Fibroblast of skin of abdomen (primary cell): ENCODE results near the gene SNX14.
A peak's percentile ranks its signal among the peaks of the same experiment; 100 is the strongest.

Experiments
- DNase-seq: peaks from one replicate; pipeline ENCODE4 v3.0.0-alpha.2; 2013

SNX14 gene

DNA sequence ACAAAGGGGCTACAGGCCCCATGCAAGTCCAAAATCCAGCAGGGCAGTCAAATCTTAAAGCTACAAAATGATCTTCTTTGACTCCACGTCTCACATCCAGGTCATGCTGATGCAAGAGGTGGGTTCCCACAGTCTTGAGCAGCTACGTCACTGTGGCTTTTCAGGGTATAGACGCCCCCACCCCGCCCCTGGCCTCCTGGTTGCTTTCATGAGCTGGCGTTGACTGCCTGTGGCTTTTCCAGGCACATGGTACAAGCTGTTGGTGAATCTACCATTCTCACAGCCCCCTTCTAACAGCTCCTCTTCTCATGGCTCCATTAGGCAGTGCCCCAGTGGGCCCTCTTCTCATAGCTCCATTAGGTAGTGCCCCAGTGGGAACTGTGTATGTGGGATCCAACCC lies 96.8 kb downstream of the SNX14 start:
- no peak for DNase-seq

GRCh38 chr6:85496009-85496579 lies 97.6 kb downstream of the SNX14 start:
- no peak for DNase-seq

GRCh38 chr6:85494547-85495536 lies 98.8 kb downstream of the SNX14 start:
- no peak for DNase-seq

DNA sequence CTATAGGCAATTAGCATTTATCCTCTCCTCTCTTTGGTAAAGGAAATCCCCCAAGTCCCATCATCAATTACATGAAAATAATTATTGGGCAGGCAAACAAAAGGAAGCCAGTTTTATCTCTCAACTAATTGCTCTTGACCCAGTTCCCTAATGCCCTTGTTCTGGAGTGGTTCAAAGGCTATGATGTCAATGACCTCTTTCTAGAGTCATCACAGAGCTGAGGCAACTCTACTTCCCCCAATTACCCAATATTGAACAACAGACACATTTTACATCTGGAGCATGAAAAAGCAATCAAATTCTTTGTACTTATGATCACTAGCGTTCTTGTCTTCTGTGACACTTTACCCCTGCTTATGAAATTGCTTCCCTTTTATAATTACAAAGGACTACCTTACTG lies 100.3 kb downstream of the SNX14 start:
- no peak for DNase-seq

GRCh38 chr6:85490516-85491248 lies 103.0 kb downstream of the SNX14 start:
- DNase-seq = peak; percentile 19

GRCh38 chr6:85484948-85485347 lies 108.7 kb downstream of the SNX14 start:
- DNase-seq = no peak

GRCh38 chr6:85483846-85484245 lies 109.8 kb downstream of the SNX14 start:
- no peak for DNase-seq

GRCh38 chr6:85482905-85483700 lies 110.6 kb downstream of the SNX14 start:
- DNase-seq = peak; percentile 73

- DNase-seq = peak; percentile 55
Observed at GRCh38 chr6:85482206-85482904, 111.3 kb downstream of the SNX14 start.

DNA sequence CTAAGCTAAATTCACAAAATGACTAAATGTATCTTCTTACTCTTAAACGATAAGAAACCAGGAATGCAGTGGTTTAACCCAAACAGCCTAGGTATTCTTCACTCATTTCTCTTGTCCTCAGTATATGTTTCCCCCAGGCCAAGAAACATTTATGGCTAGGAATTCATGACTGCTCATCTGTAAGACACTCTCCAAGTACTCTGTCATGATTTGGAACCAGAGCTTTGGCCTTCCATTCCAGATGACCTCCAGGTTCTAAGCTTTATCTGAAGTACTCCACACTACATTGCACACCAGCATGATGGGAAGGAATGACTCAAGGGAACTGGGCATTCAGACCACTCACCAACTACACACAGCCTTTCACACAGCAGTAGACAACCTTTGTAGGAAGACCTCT lies 114.5 kb downstream of the SNX14 start:
- DNase-seq = no peak

GRCh38 chr6:85476532-85476931 lies 117.1 kb downstream of the SNX14 start:
- DNase-seq = no peak

- DNase-seq = no peak
Observed at GRCh38 chr6:85473748-85474147, 119.9 kb downstream of the SNX14 start.

DNA sequence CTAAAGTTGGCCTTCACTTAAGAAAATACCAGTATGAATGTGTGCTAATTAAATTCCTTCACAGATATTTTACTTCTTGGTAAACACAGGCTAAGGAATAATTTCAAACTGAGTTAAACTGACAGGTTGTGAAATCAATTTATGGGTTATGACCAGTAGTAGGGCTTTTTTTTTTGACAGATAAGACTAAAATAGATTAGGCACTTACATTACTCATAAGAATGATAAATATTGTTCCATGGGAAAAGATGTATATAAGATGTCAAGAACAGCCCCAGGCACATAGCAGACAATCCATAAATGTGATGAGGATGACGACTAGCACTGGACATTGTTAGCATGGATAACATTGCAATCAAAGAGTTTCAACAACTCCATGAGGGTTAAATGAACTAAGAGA lies 120.9 kb downstream of the SNX14 start:
- peak; percentile 42 for DNase-seq

GRCh38 chr6:85470023-85470410 lies 123.6 kb downstream of the SNX14 start:
- peak; percentile 47 for DNase-seq

- peak; percentile 66 for DNase-seq
Observed at GRCh38 chr6:85469276-85470022, 124.2 kb downstream of the SNX14 start.

- no peak for DNase-seq
Observed at GRCh38 chr6:85468326-85468725, 125.3 kb downstream of the SNX14 start.

- DNase-seq = no peak
Observed at GRCh38 chr6:85465762-85466161, 127.9 kb downstream of the SNX14 start.

GRCh38 chr6:85464722-85465150 lies 128.9 kb downstream of the SNX14 start:
- DNase-seq = peak; percentile 83

DNA sequence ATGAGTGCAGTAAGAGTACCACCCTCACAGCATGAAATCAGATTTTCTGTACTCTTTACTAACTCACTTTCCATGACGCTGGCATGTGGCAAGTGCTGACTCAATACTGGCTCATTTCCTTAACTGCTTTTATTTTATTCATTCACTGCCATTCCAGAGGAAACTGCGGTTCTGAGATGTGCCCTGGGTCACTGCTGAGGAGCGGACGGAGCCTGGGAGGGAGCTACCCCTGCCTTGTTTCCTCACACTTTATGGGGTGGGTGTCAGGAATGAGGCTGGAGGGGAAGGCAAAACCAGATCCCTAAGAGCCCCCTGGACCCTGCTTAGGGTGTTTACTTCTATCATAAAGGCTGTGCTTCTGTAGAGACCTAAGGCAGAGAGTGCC lies 129.4 kb downstream of the SNX14 start:
- peak; percentile 96 for DNase-seq

- no peak for DNase-seq
Observed at GRCh38 chr6:85463621-85464259, 129.9 kb downstream of the SNX14 start.

- DNase-seq = no peak
Observed at GRCh38 chr6:85462673-85463072, 131.0 kb downstream of the SNX14 start.
